Lung (tissue), 12 donors: ENCODE results near the gene FAM149B1. TPM values are rescaled to one million over a fixed set of nuclear protein-coding genes. Genes with fewer than 3 reads are reported as not detected.

ENCODE experiments used
- ATAC-seq: fragments of 200-7000 bp; cut with Tn5 transposase; one replicate; pipeline ENCODE4 v1.9.1; 2020; ENCODE audit warnings: moderate number of reproducible peaks; ENCODE audit not compliant: insufficient read depth, low FRiP score
- DNase-seq, 3 donors: peaks; one replicate each; pipeline ENCODE4 v3.0.0-alpha.2; 2013 to 2017
- H3K27ac ChIP-seq, 2 donors: one replicate each; pipeline ENCODE4 v1.5.1; 2013; ENCODE audit warnings: mild to moderate bottlenecking in 2 of 2, moderate library complexity in 2 of 2, control low read depth in 1 of 2, inconsistent platforms in 1 of 2, low read depth in 1 of 2, low read length in 1 of 2
- H3K27me3 ChIP-seq, 3 donors: one replicate each; pipeline ENCODE4 v1.5.1; 2013; ENCODE audit warnings: low read length in 2 of 3; ENCODE audit not compliant: control insufficient read depth in 3 of 3, insufficient read depth in 3 of 3
- H3K36me3 ChIP-seq, 4 donors: one replicate each; pipeline ENCODE4 v1.5.1; 2013; ENCODE audit warnings: low read length in 4 of 4, mild to moderate bottlenecking in 1 of 4, moderate library complexity in 1 of 4; ENCODE audit not compliant: control insufficient read depth in 4 of 4, insufficient read depth in 4 of 4
- H3K4me1 ChIP-seq, 5 donors: one replicate each; pipeline ENCODE4 v1.5.1; 2013; ENCODE audit warnings: low read length in 5 of 5, mild to moderate bottlenecking in 2 of 5, moderate library complexity in 1 of 5; ENCODE audit not compliant: control insufficient read depth in 5 of 5, insufficient read depth in 5 of 5
- H3K4me3 ChIP-seq: one replicate; pipeline ENCODE4 v1.5.1; 2013; ENCODE audit warnings: mild to moderate bottlenecking, control low read depth, moderate library complexity
- H3K9ac ChIP-seq, 2 donors: one replicate each; pipeline ENCODE4 v1.5.1; 2013; ENCODE audit warnings: low read length in 2 of 2, control low read depth in 1 of 2; ENCODE audit not compliant: insufficient read depth in 1 of 2
- H3K9me3 ChIP-seq, 4 donors: one replicate each; pipeline ENCODE4 v1.5.1; 2013; ENCODE audit warnings: low read length in 3 of 4, mild to moderate bottlenecking in 1 of 4, moderate library complexity in 1 of 4; ENCODE audit not compliant: control insufficient read depth in 4 of 4, insufficient read depth in 3 of 4
- CTCF ChIP-seq: IDR thresholded peaks from 2 replicates; pipeline ENCODE4 v1.5.1; 2012; ENCODE audit warnings: mild to moderate bottlenecking; ENCODE audit errors: control extremely low read depth, extremely low read depth
- WGBS, 2 donors: extraction: QIAGEN DNeasy Blood & Tissue Kit; methylation state at CpG; one replicate each; pipeline ENCODE4 v1.1.7; 2013; 5-methylcytosine and 5-hydroxymethylcytosine counted together
- polyA plus RNA-seq, 2 donors: library from polyadenylated mRNA; stranded (reverse); fragments of 200-250 nt; gene quantifications; one replicate each; pipeline ENCODE4 v1.2.1, GENCODE V29; 2013
- total RNA-seq, 2 donors: library from RNA; depleted of rRNA in 1 of 2; stranded (reverse); fragments of >200 nt in 1 of 2; gene quantifications; one replicate each; pipeline ENCODE4 v1.2.1, GENCODE V29; 2014 to 2021
- donor health status: control.
- donor health status: control.
- donor health status: Bipolar disorder and iron deficiency.
- donor health status: healthy.
- donor health status: DM: yes; HTN: yes; CAD: no.

Gene FAM149B1
- total and polyA plus RNA-seq, 4 donors = 10.7 to 35.9 (median 18.0) TPM

GRCh38 chr10:73261362-73261995, 93.6 kb downstream of the FAM149B1 start:
- Histone ChIP-seq H3K36me3 (no peaks in the 10 kb centered on the region), H3K4me1 (no peaks in the 10 kb centered on the region), H3K9me3 (no peaks in the 10 kb centered on the region), H3K4me3 (no peak overlapping the region), H3K27me3 (no peaks in the 10 kb centered on the region), H3K27ac (no peak overlapping the region), H3K9ac (no peak overlapping the region)
- ATAC-seq = no peak
- no peak for DNase-seq
- WGBS, 2 donors = 94 to 97% methylated on average over 9 of the region's 9 CpGs
- TF ChIP-seq CTCF = no peak

GRCh38 chr10:73262105-73262730, 94.3 kb downstream of the FAM149B1 start:
- 64 to 71% methylated on average over 4 of the region's 4 CpGs for WGBS, 2 donors
- ATAC-seq = no peak
- H3K9me3 ChIP-seq = no peaks in the 10 kb centered on the region
- H3K27ac ChIP-seq = no peak overlapping the region
- no peak for TF ChIP-seq CTCF
- no peaks in the 10 kb centered on the region for H3K27me3 ChIP-seq
- no peak for DNase-seq
- H3K4me1 ChIP-seq = no peaks in the 10 kb centered on the region
- no peaks in the 10 kb centered on the region for H3K36me3 ChIP-seq
- no peak overlapping the region for H3K4me3 ChIP-seq
- H3K9ac ChIP-seq = no peak overlapping the region

GRCh38 chr10:73262880-73263555, 95.1 kb downstream of the FAM149B1 start:
- H3K4me1 ChIP-seq = no peaks in the 10 kb centered on the region
- H3K9ac ChIP-seq = no peak overlapping the region
- H3K27me3 ChIP-seq = no peaks in the 10 kb centered on the region
- DNase-seq (no peak), ATAC-seq (no peak)
- TF ChIP-seq CTCF = no peak
- H3K9me3 ChIP-seq = no peaks in the 10 kb centered on the region
- H3K4me3 ChIP-seq = no peak overlapping the region
- H3K27ac ChIP-seq = no peak overlapping the region
- 73 to 82% methylated on average over 5 of the region's 5 CpGs for WGBS, 2 donors
- H3K36me3 ChIP-seq = no peaks in the 10 kb centered on the region
